GM12801 (cell line): ENCODE results near the gene STX10.

Experiments used
- TF ChIP-seq, protein P1 (sequence below): IDR thresholded peaks from one replicate; pipeline ENCODE4 v1.5.1; 2011; ENCODE audit warnings: control low read depth; ENCODE audit not compliant: insufficient read length; ENCODE audit errors: extremely low read depth

STX10 gene

DNA sequence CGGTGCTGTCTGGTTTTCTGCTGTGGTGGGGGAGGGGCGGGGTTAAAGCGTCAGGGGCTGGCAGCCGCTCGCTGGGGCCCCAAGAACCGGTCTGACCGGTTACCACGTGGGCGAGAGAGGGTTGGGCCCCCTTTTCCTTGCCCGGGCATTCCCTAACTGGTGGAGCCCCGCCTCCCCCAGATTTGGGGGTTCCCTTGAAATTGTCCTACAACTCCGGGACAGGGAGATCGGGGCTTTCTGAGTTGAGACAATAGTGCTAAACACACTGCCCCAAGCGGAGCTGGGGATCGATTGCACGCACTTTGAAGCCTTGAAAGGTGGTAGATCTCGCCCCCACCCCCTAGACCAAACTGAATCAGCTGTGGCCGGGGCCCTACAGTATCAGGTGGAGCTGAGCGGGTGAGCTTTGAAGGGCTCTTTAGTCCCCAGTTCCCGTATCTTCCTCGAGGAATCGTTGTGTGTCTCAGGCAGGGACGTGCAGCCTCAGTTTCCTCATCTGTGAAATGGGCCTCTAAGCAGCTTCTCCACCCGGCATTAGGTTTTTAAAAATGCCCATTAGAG, 4.8 kb upstream of the STX10 start:
- TF ChIP-seq, protein P1, sequence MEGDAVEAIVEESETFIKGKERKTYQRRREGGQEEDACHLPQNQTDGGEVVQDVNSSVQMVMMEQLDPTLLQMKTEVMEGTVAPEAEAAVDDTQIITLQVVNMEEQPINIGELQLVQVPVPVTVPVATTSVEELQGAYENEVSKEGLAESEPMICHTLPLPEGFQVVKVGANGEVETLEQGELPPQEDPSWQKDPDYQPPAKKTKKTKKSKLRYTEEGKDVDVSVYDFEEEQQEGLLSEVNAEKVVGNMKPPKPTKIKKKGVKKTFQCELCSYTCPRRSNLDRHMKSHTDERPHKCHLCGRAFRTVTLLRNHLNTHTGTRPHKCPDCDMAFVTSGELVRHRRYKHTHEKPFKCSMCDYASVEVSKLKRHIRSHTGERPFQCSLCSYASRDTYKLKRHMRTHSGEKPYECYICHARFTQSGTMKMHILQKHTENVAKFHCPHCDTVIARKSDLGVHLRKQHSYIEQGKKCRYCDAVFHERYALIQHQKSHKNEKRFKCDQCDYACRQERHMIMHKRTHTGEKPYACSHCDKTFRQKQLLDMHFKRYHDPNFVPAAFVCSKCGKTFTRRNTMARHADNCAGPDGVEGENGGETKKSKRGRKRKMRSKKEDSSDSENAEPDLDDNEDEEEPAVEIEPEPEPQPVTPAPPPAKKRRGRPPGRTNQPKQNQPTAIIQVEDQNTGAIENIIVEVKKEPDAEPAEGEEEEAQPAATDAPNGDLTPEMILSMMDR, result no peak

DNA sequence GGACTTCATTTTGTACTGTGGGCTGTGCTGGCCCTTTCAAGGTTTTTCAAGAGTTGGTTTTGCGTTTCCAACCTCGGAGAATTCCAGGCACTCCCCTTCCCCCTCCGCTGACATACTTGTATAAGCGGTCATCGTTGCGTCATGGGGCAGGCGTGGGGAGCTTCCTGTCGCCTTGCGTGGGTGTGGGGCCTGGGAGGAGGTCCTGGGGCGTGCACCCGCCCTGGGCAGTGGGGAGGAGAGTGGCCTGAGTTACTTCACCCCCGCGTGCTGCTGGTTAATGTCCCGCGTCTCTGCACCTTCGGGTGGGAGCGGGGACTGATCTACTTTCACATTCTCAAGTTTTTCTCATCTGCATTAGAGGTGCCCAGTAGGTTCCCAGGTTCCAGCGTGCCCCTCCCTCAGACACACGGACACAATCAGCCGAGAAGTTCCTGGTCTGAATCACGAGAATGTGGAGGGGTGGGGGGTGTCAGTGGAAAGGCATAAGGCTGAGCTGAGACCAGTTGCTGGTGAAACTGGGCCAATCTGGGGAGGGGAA, 4.1 kb upstream of the STX10 start:
- TF ChIP-seq, protein P1, result no peak

DNA sequence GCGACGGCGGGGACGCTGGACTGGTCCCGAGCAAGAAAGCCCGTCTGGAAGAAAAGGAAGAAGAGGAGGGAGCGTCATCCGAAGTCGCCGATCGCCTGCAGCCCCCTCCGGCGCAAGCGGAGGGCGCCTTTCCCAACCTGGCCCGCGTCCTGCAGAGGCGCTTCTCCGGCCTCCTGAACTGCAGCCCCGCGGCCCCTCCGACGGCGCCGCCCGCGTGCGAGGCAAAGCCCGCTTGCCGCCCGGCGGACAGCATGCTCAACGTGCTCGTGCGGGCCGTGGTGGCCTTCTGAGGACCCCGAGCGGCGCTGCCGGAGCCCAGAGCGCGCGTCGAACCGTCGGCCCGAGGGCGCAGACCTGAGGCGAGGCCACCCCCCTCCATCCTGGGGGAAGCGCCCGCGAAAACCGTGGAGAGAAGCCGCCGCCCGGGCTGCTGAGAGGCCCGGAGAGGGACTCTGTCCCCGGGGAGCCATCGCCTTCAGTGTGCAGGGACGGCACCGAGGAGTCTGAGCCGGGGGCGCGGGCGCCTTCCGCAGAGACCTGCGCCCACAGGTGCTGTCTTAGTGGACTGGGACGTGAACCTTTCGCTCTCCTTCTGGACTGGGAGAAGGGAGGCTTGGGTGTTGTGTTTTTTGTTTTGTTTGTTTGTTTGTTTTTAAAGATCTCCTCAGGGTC, 3.5 kb upstream of the STX10 start:
- TF ChIP-seq, protein P1, result no peak

DNA sequence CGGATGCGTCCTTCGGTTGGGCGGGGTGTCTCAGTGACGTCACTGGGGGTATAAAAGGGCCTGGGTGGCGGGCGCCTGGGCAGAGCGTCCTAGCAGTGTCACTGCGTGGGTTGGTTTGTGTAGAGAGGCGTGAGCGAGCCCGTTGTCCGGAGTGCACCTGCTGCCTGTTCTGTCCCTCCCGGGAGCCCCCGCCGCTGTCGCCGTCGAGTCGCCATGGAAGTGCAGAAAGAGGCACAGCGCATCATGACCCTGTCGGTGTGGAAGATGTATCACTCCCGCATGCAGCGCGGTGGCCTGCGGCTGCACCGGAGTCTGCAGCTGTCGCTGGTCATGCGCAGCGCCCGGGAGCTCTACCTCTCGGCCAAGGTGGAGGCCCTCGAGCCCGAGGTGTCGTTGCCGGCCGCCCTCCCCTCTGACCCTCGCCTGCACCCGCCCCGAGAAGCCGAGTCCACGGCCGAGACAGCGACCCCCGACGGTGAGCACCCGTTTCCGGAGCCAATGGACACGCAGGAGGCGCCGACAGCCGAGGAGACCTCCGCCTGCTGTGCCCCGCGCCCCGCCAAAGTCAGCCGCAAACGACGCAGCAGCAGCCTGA, 2.9 kb upstream of the STX10 start:
- TF ChIP-seq, protein P1, result no peak

DNA sequence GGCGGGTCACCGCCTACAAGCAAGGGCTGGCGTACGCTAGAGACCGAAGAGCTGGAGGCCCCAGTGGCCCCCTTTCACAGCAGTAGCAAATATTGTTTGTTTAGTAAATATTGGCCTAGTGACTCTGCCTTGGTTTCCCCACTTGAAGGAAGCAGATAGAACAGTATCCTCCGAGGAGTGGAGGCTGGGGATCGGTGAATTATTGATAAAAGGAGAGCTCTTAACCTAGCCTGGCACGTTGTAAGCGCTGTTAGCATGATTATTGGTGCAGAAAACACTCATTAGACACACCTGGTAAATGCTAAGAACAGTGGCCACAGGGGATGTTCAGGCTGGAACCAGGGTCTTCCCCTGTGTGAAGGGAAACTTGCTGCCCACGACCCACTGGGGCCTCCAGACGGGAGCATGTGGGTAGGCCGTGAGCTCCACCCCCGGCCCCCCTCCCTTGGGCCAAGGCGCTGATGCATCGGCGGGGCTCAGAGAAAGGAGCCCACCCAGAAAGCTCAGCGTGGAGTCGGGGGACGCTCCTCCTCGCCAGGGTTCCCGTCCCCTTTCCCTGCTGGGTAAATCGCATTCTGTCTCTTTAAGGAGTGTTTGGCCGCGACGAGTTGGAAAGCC, 2.3 kb upstream of the STX10 start:
- TF ChIP-seq, protein P1, result no peak

DNA sequence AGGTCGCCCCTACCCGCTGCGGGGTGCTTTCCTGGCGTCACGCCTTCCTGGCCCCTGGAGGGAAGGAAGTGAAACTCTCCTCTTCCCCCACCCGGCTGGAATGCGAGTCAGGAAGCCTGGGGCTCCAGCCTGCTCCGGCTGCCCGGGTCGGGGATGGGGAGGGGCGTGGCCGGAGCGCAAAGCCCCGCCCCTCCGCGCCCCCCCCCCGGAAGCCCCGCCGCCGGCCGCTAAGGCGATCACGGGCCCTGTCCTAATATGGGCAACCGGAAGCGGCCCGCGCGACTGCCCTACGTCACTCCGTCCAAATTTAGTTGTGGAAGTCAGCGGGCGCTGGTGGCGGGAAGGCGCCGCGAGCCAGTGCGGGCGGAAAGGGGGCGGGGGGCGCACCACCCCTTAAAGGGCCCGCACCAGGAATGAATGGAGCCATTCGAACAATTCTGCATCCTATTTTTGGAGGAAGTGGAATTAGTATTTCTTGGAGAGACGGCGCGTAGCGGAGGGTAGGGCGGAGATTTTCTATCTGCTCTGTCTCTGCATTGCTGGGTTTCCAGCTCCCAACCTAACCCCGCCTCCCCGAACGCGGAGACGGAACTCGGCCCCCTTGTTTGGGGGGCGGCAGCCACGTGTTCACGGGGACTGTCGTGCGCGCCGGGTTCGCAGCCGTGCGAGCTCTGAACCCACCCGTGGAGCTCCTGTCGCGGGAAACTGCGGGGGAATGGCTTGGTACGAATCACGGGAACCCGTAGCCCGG, 1.6 kb upstream of the STX10 start:
- TF ChIP-seq, protein P1, result no peak
